Measurements from ENCODE around the gene CBX6.
A peak's percentile ranks its signal among the peaks of the same experiment; 100 is the strongest.

CBX6 gene

DNA sequence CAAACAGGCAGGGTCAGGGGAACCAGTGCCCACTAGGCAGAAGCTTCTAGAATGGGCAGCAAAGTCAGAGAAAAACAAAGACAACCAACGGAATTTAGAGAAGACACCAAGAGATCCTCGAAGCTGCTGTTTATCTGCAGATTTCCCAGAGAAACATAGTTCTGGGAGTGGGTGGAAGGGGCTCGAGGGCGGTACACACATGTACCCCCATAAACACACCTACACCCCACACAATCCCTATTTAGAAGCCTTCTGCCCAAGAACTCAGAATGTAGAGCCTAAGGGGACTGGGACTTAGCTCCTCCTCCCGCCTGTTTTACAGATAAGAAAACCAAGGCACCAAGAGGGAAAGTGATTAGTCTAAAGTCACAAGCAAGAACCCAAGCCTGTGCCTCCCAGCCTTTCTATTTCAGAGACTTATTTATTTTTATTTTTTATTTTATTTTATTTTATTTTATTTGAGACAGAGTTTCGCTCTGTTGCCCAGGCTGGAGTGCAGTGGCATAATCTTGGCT lies 34.5 kb downstream of the CBX6 start:
- no peak for DNase-seq

- DNase-seq, result no peak
Observed at GRCh38 chr22:38835888-38836301, 36.1 kb downstream of the CBX6 start.

DNA sequence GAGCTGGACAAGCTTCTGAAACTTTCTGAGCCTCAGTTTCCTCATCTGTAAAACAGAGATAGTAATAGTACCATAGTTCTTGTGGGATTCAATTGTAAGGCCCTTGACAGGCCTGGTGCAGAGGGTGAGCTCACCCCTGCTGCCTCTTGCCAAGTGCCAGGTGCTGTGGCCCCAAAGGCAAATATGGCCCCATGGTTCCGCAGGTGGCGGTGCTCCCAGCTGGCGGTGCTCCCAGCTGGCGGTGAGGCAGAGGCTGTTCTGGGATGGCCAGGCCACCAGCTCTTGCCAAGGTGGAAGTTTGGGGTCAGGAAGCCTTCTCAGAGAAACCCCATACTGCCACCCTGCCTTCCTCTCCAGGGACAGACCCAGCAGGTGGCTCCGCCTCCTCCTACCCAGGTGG lies 37.0 kb downstream of the CBX6 start:
- DNase-seq, result no peak

DNA sequence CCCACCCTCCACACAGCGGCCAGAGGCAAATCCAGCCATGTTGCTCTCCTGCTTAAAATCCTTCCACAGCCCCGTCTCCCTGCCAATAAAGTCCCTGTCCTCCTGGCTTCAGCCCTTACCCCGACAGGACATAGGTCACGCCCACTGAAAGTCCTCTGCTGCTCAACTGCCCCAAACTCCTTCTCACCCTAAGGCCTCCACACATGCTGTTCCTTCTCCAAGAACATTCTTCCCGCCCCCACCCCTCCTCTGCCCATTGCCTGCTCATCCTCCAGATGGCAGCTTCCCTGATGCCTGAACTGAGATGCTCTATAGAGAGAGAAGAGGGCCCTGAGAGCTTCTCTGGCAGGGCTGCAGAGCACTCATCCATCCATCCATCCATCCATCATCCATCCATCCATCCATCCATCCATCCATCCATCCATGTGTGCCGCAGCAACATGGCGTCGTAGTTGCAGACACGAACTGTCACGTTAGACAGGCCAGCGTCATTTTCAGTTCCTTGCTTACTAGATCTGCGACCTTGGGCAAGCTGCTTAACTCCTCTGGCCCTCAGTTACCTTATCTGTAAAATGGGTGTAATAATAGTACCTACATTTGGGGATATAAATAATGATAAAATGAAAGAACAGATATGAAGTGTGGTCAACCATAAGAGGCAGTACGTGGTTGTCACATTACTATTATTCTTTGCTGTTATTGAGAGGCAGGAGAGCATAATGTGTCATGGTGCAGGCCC lies 37.6 kb downstream of the CBX6 start:
- peak; percentile 46 for DNase-seq

- no peak for DNase-seq
Observed at GRCh38 chr22:38833061-38833460, 39.0 kb downstream of the CBX6 start.

- peak; percentile 99 for DNase-seq
Observed at GRCh38 chr22:38832005-38832978, 39.7 kb downstream of the CBX6 start.

- peak; percentile 70 for DNase-seq
Observed at GRCh38 chr22:38831166-38831945, 40.7 kb downstream of the CBX6 start.

DNA sequence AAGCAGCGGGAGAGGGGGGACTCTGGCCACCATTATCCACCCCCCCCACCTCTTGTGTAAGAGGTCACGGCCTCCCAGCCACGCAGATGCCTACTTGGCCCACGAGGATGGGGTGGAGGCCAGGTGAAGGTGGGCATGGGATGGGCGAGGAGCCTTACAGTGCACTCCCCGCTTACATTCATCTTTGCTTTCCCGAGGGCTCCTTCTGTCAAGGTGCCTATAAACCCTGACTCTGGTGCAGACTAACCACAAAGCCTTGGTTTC lies 41.2 kb downstream of the CBX6 start:
- no peak for DNase-seq

- DNase-seq, result no peak
Observed at GRCh38 chr22:38830026-38830844, 41.8 kb downstream of the CBX6 start.

- DNase-seq, result no peak
Observed at GRCh38 chr22:38829485-38829884, 42.5 kb downstream of the CBX6 start.

DNA sequence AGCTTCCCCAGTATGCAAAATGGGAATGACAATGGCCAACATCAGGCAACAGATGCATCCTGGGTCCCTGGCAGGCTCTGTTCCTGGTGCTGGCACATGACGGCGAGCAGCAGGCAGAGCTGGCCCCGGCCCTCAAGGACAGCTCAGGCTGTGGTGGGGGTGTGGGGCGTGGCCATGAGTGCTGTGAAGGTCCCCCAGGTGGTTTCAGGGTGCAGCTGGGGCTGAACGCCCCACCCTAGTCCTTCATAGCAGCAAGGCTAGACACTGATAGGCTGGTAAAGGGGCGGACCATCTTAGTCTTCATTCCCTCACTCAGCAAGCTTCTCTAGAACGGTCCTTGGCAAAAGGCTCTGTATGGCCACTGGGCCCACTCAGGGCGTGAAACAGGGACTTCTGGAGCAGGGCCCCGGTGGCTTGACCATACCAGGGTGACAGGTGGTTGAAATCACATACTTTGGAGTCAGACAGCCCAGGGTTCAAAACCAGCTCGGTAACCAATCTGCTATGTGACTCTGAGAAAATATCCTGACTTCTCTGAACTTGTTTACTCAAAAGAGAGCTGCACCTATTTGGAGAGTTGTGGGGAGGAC lies 43.3 kb downstream of the CBX6 start:
- peak; percentile 18 for DNase-seq

DNA sequence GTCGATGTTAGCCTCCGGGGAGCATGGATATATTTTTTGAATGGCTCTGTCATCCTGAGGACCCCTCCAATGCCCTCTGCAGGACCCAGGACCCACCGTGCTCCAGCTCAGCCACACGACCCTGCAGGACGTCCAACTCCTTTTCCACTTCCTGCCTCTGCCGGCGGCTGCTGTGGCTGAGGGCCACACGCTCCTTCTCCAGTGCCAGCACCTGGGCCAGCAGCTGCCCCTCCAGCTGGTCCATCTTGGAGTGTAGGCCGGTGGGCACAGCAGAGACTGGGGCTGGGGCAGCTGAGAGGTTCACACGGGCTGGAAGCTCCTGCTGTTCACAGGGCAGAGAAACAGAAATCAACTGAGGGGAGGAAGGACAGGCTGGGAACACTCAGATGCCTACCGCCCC lies 43.8 kb downstream of the CBX6 start:
- peak; percentile 33 for DNase-seq

- no peak for DNase-seq
Observed at GRCh38 chr22:38827510-38827909, 44.5 kb downstream of the CBX6 start.

- no peak for DNase-seq
Observed at GRCh38 chr22:38826801-38827200, 45.2 kb downstream of the CBX6 start.

- no peak for DNase-seq
Observed at GRCh38 chr22:38826386-38826785, 45.6 kb downstream of the CBX6 start.

DNA sequence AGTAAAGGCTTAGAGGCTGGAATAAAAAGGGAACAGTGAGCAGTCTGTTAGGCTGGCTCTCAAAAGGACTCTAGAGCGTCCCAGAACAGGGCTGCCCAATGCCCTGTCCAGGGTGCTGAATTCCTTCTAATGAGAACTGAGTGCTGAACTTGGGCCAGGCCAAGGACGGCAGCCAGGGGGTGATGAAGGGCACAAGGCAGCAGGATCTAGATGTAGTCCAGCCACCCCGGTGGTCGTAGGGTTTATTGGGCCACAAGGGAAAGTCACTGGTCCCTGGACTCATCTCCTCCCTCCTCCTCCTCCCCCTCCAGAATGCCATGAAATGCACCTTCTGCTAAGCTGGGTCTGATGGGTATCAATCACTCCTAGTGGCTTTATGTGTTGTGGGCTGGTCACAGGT lies 47.4 kb downstream of the CBX6 start:
- DNase-seq, result no peak

DNA sequence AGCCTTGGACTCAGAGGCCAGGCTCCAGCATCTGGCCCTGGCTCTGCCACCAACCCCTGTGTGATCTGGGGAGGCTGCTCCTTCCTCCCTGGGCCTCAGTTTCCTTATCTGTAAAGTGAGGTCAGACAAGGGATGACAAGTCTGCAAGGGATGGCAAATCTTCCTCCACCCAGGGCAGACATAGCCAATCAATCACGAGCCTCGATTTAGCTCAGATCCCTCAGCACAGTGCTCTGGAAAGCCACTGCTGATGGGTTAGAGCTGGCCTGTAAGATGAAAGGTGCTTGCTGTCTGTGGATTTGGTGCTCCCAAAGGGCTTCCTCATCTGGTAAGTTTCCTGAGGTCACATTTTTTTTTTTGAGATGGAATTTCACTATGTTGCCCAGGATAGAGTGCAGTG lies 48.4 kb downstream of the CBX6 start:
- no peak for DNase-seq

GRCh38 chr22:38823076-38823475 lies 48.9 kb downstream of the CBX6 start:
- no peak for DNase-seq

GRCh38 chr22:38820020-38820419 lies 52.0 kb downstream of the CBX6 start:
- no peak for DNase-seq

- DNase-seq, result no peak
Observed at GRCh38 chr22:38819387-38819940, 52.6 kb downstream of the CBX6 start.

DNA sequence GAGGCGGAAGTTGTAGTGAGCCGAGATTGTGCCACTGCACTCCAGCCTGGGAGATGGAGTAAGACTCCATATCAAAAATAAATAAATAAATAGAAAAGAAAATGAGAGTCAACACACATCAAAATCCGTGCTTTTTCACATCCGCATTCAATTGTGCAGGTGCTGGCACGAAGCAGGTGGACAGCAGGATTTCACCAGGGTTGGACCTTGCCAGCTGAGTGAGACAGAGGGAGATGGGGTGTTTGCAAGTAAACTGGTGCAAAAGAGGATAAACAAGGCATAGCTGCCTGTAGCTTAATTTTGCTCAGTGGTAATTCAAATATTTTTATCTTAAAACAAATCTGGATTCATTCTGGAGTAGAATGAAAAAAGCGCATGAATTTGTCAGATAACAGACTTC lies 54.8 kb downstream of the CBX6 start:
- no peak for DNase-seq

GRCh38 chr22:38815842-38816241 lies 56.2 kb downstream of the CBX6 start:
- DNase-seq, result no peak

All from NCI-H446 treated with DMSO at 0.1 percent for 48 hours (cell line).